Measurements from ENCODE around the gene GALNTL6. TPM values are rescaled to one million over a fixed set of nuclear protein-coding genes. Genes with fewer than 3 reads are reported as not detected.

The GALNTL6 gene
- total and polyA plus RNA-seq, 2 donors (not counting 3 experiments of a cell fraction or from before 2014, with no cell fraction given) = not detected

GRCh38 chr4:172578712-172579111, 765.5 kb downstream of the GALNTL6 start:
- dilution Hi-C loops (cut with MboI; ENCODE audit: extremely low pct_ligation_motif_present, low sequenced_read_pairs) (no loop called here), intact Hi-C loops (cut with micrococcal nuclease) (no loop called here)
- H3K4me1 ChIP-seq (ENCODE audit: control insufficient read depth, extremely low read depth, insufficient read depth, low read length) = peaks cover under 1% of the 10 kb centered on the region
- POLR2A ChIA-PET = no interaction called here
- no peak overlapping the region for H3K4me2 ChIP-seq (ENCODE audit: insufficient read depth, low read length)
- DNase-seq (ENCODE audit: low read depth, low spot score) (no peak), FAIRE-seq (no peak)
- CTCF ChIA-PET = no interaction called here
- H3K36me3 ChIP-seq (ENCODE audit: control insufficient read depth in 2 of 2, extremely low read depth in 1 of 2, insufficient read depth in 2 of 2, low read length in 2 of 2) = no peaks in the 10 kb centered on the region
- no peak for TF ChIP-seq POLR2A (IDR thresholded peaks at IDR 0.05; ENCODE audit: low read depth, low read length)
- no peak for TF ChIP-seq EZH2 (IDR thresholded peaks at IDR 0.05; ENCODE audit: borderline replicate concordance, low read depth, low read length, severe bottlenecking)
- no peak for TF ChIP-seq POLR2AphosphoS5 (IDR thresholded peaks at IDR 0.05; ENCODE audit: insufficient read depth, low read depth, low read length)
- TF ChIP-seq MAX (IDR thresholded peaks at IDR 0.05; ENCODE audit: insufficient read depth, insufficient read length) = no peak
- TF ChIP-seq JUN (IDR thresholded peaks at IDR 0.05; ENCODE audit: borderline replicate concordance, insufficient read depth, insufficient read length, low read depth) = no peak
- no peak overlapping the region for H2AFZ ChIP-seq (ENCODE audit: low read depth, low read length)
- H3K79me2 ChIP-seq (ENCODE audit: control insufficient read depth, insufficient read depth, low read length) = no peaks in the 10 kb centered on the region
- H3K27ac ChIP-seq (ENCODE audit: insufficient read depth, low read depth, low read length) = no peak overlapping the region
- H3K9me1 ChIP-seq (replicated peaks; ENCODE audit: control insufficient read depth, extremely low read depth, insufficient read depth, low read length) = no peaks in the 10 kb centered on the region
- H3K9ac ChIP-seq (replicated peaks; ENCODE audit: extremely low read depth, insufficient read depth, low read length) = no peak overlapping the region
- no peaks in the 10 kb centered on the region for H4K20me1 ChIP-seq (replicated peaks; ENCODE audit: control insufficient read depth, extremely low read depth, insufficient read depth, low read length)
- no peaks in the 10 kb centered on the region for H3K27me3 ChIP-seq (ENCODE audit: control insufficient read depth in 2 of 2, insufficient read depth in 2 of 2, low read length in 2 of 2)
- H3K4me3 ChIP-seq (replicated peaks in 1 of 3; ENCODE audit: insufficient read depth in 1 of 3, low read depth in 1 of 3, low read length in 3 of 3) = no peak overlapping the region
- BruUV-seq (replicated peaks) = no TSS peak
- H3K9me3 ChIP-seq (replicated peaks; ENCODE audit: control insufficient read depth, insufficient read depth, low read length) = no peaks in the 10 kb centered on the region

DNA sequence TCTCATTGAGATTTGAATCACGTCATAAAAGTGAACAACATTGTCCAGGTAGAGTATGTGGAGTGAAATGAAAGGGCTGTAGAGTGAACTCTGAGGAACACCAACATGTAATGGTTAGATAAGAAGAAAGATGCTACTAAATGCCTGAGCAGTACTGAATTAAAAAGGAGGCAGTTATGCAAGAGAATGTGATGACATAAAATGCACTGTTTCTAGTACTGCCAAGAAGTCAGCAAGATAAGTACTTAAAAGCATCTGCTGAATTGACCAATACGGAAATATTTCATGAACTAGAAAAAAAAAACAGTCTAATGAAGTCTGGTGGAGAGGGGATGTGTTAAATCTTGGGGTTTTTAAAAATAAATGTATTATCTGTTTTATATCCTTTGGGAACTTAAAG, 771.6 kb downstream of the GALNTL6 start:
- dilution Hi-C loops (cut with MboI; ENCODE audit: extremely low pct_ligation_motif_present, low sequenced_read_pairs) = no loop called here
- FAIRE-seq = no peak
- Histone ChIP-seq H3K27me3 (ENCODE audit: control insufficient read depth in 2 of 2, insufficient read depth in 2 of 2, low read length in 2 of 2) (no peaks in the 10 kb centered on the region), H3K9me1 (replicated peaks; ENCODE audit: control insufficient read depth, extremely low read depth, insufficient read depth, low read length) (no peaks in the 10 kb centered on the region), H3K79me2 (ENCODE audit: control insufficient read depth, insufficient read depth, low read length) (no peaks in the 10 kb centered on the region), H3K4me1 (ENCODE audit: control insufficient read depth, extremely low read depth, insufficient read depth, low read length) (no peaks in the 10 kb centered on the region), H2AFZ (ENCODE audit: low read depth, low read length) (no peak overlapping the region), H3K4me3 (replicated peaks in 1 of 3; ENCODE audit: insufficient read depth in 1 of 3, low read depth in 1 of 3, low read length in 3 of 3) (no peak overlapping the region), H3K9me3 (replicated peaks; ENCODE audit: control insufficient read depth, insufficient read depth, low read length) (no peaks in the 10 kb centered on the region), H3K36me3 (ENCODE audit: control insufficient read depth in 2 of 2, extremely low read depth in 1 of 2, insufficient read depth in 2 of 2, low read length in 2 of 2) (no peaks in the 10 kb centered on the region), H3K9ac (replicated peaks; ENCODE audit: extremely low read depth, insufficient read depth, low read length) (no peak overlapping the region), H3K4me2 (ENCODE audit: insufficient read depth, low read length) (no peak overlapping the region), H3K27ac (ENCODE audit: insufficient read depth, low read depth, low read length) (no peak overlapping the region), H4K20me1 (replicated peaks; ENCODE audit: control insufficient read depth, extremely low read depth, insufficient read depth, low read length) (no peaks in the 10 kb centered on the region)
- TF ChIP-seq, protein P1, sequence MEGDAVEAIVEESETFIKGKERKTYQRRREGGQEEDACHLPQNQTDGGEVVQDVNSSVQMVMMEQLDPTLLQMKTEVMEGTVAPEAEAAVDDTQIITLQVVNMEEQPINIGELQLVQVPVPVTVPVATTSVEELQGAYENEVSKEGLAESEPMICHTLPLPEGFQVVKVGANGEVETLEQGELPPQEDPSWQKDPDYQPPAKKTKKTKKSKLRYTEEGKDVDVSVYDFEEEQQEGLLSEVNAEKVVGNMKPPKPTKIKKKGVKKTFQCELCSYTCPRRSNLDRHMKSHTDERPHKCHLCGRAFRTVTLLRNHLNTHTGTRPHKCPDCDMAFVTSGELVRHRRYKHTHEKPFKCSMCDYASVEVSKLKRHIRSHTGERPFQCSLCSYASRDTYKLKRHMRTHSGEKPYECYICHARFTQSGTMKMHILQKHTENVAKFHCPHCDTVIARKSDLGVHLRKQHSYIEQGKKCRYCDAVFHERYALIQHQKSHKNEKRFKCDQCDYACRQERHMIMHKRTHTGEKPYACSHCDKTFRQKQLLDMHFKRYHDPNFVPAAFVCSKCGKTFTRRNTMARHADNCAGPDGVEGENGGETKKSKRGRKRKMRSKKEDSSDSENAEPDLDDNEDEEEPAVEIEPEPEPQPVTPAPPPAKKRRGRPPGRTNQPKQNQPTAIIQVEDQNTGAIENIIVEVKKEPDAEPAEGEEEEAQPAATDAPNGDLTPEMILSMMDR (IDR thresholded peaks at IDR 0.05; ENCODE audit: extremely low read depth in 1 of 2, insufficient read depth in 1 of 2, low read depth in 1 of 2, low read length in 2 of 2) = no peak
- no peak for TF ChIP-seq POLR2A (IDR thresholded peaks at IDR 0.05; ENCODE audit: low read depth, low read length)
- no peak for TF ChIP-seq JUN (IDR thresholded peaks at IDR 0.05; ENCODE audit: borderline replicate concordance, insufficient read depth, insufficient read length, low read depth)
- TF ChIP-seq EZH2 (IDR thresholded peaks at IDR 0.05; ENCODE audit: borderline replicate concordance, low read depth, low read length, severe bottlenecking) = no peak
- TF ChIP-seq GATA2 (IDR thresholded peaks at IDR 0.05; ENCODE audit: insufficient read depth, insufficient read length, low read depth, low read length) = no peak
- TF ChIP-seq FOS (IDR thresholded peaks at IDR 0.05; ENCODE audit: borderline replicate concordance, insufficient read depth, low read length) = no peak
- TF ChIP-seq MYC (IDR thresholded peaks at IDR 0.05; ENCODE audit: low read depth, low read length) = no peak
- no peak for TF ChIP-seq POLR2AphosphoS5 (IDR thresholded peaks at IDR 0.05; ENCODE audit: insufficient read depth, low read depth, low read length)
- TF ChIP-seq MAX (IDR thresholded peaks at IDR 0.05; ENCODE audit: insufficient read depth, insufficient read length) = no peak
- ChIA-PET POLR2A (no interaction called here), CTCF (no interaction called here)
- intact Hi-C loops (cut with micrococcal nuclease) = no loop called here
- no TSS peak for BruUV-seq (replicated peaks)
- DNase-seq (ENCODE audit: low read depth, low spot score) = no peak

All from endothelial cell of umbilical vein (primary cell).